HepG2 (cell line): ENCODE data around the gene FAM20C. TPM values are rescaled to one million over a fixed set of nuclear protein-coding genes. Genes with fewer than 3 reads are reported as not detected.

Experiments used
- ARID4A ChIP-seq: sonication (generic); formaldehyde crosslinking; IDR thresholded peaks from 2 replicates; pipeline ENCODE4 v1.5.0; 2020; ENCODE audit warnings: mild to moderate bottlenecking, missing genetic modification reagents, borderline replicate concordance
- CENPBD1 ChIP-seq: sonication (generic); formaldehyde crosslinking; IDR thresholded peaks from 2 replicates; pipeline ENCODE4 v1.8.0; 2022; ENCODE audit warnings: missing genetic modification reagents, low read depth, mild to moderate bottlenecking, borderline replicate concordance
- FOXK2 ChIP-seq: fragments of 450-650 bp; IDR thresholded peaks from 2 replicates; pipeline ENCODE4 v1.6.1; 2016
- FOXM1 ChIP-seq: sonication (generic); formaldehyde crosslinking; IDR thresholded peaks from 2 replicates; pipeline ENCODE4 v1.5.0; 2020; ENCODE audit warnings: missing genetic modification reagents
- KMT2B ChIP-seq: IDR thresholded peaks from 2 replicates; pipeline ENCODE4 v1.6.1; 2016; ENCODE audit warnings: missing genetic modification reagents, missing compliant biosample characterization
- SP1 ChIP-seq, 2 experiments: fragments of 450-650 bp in 1 of 2; sonication (generic) in 1 of 2; formaldehyde crosslinking in 1 of 2; IDR thresholded peaks; 2 replicates each; pipeline versions ENCODE4 v1.4.0 to v1.6.1; 2016 to 2020; ENCODE audit warnings: missing genetic modification reagents in 1 of 2
- TOE1 ChIP-seq: sonication (generic); formaldehyde crosslinking; IDR thresholded peaks from 2 replicates; pipeline ENCODE4 v1.4.0; 2020; ENCODE audit warnings: mild to moderate bottlenecking, missing genetic modification reagents
- ZFP1 ChIP-seq: IDR thresholded peaks from 2 replicates; pipeline ENCODE4 v1.6.1; 2016
- ZNF232 ChIP-seq: sonication (generic); formaldehyde crosslinking; IDR thresholded peaks from 2 replicates; pipeline ENCODE4 v1.4.0; 2020; ENCODE audit warnings: missing genetic modification reagents, borderline replicate concordance
- ZNF552 ChIP-seq: sonication (generic); formaldehyde crosslinking; IDR thresholded peaks from 2 replicates; pipeline ENCODE4 v1.9.0; 2022; ENCODE audit warnings: missing genetic modification reagents, mild to moderate bottlenecking, borderline replicate concordance
- ZNF674 ChIP-seq: sonication (generic); formaldehyde crosslinking; IDR thresholded peaks from 2 replicates; pipeline ENCODE4 v1.5.0; 2020; ENCODE audit warnings: low read depth, mild to moderate bottlenecking, missing genetic modification reagents
- polyA plus RNA-seq, 8 experiments: library from polyadenylated mRNA; depleted of rRNA in 3 of 8; stranded (reverse) in 7 of 8; unstranded in 1 of 8; fragments of >200 nt; fragmentation: Illumina TruSeq in 4 of 8; extraction: Trizol in 4 of 8; gene quantifications; 2 replicates each; pipeline versions ENCODE4 v1.2.1 to v1.2.3, GENCODE V29; 2011 to 2016; ENCODE audit warnings: low read depth in 4 of 8, missing spikeins in 1 of 8, mixed read lengths in 1 of 8; ENCODE audit not compliant: insufficient read depth in 1 of 8
- total RNA-seq, 5 experiments: library from RNA; depleted of rRNA; stranded (reverse); fragments of >200 nt; fragmentation: Illumina TruSeq; extraction: Trizol; gene quantifications; 2 replicates each; pipeline ENCODE4 v1.2.3, GENCODE V29; 2016; ENCODE audit warnings: low read depth in 1 of 5

FAM20C gene
- total and polyA plus RNA-seq, 2 of the 13 experiments (the other 11 are each of a cell fraction or from before 2014, with no cell fraction given) = 11.9 to 19.9 TPM

DNA sequence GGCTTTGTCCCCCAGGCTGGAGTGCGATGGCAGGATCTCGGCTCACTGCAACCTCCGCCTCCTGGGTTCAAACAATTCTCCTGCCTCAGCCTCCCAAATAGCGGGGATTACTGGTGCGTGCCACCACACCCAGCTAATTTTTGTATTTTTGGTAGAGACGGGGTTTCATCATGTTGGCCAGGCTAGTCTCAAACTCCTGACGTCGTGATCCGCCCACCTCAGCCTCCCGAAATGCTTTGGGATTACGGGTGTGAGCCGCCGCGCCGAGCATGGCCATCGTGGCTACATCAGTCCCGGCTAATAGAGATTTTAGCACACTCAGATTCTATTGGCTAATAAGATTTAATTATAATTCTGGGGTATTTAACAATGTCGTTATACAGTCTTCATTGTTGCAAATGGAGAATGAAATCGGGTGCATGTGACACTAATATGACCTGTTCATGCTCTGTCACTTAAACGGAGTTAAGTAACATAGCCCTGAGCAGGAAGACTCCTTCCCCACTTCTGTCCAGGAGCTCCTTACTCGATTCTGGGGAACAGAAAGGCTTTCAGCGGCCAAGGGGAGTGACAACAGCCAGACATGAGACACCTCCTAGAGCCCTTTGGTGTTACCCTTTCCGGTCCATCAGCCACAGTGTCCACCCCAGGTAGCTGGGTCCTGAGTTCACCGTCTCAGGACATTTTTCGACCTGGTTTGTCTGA lies 40.9 kb upstream of the FAM20C start (continued):
- TF ChIP-seq ARID4A (CRISPR knock-in tag) = no peak
- TF ChIP-seq ZFP1 (CRISPR knock-in tag) = no peak
- no peak for TF ChIP-seq FOXK2
- TF ChIP-seq KMT2B (CRISPR knock-in tag) = no peak
- no peak for TF ChIP-seq TOE1 (CRISPR knock-in tag)
- no peak for TF ChIP-seq FOXM1 (CRISPR knock-in tag)
- no peak for TF ChIP-seq ZNF232
- no peak for TF ChIP-seq CENPBD1 (CRISPR knock-in tag)
- TF ChIP-seq SP1 (IDR thresholded peaks at IDR 0.05) = no peak
- no peak for TF ChIP-seq SP1 (CRISPR knock-in tag; IDR thresholded peaks at IDR 0.05)
- TF ChIP-seq ZNF552 = no peak
- TF ChIP-seq ZNF674 = no peak
